A549 (cell line): ENCODE measurements around the gene NUDT14.

Experiments used
- ESRRA ChIP-seq: fragments of 150-350 bp; IDR thresholded peaks from 2 replicates; pipeline ENCODE4 v1.6.1; 2014; ENCODE audit warnings: mild to moderate bottlenecking, low read length, borderline replicate concordance
- HOXB5 ChIP-seq: fragments of 250-450 bp; sonication (Bioruptor Pico); IDR thresholded peaks from 2 replicates; pipeline ENCODE4 v1.5.0; 2020; ENCODE audit warnings: mild to moderate bottlenecking, moderate library complexity
- MYC ChIP-seq: IDR thresholded peaks from 2 replicates; pipeline ENCODE4 v1.6.1; 2012; ENCODE audit warnings: mild to moderate bottlenecking, inconsistent platforms, low read length, improper control_type of control experiment, borderline replicate concordance
- NPAS2 ChIP-seq: fragments of 250-450 bp; sonication (Bioruptor Pico); IDR thresholded peaks from 2 replicates; pipeline ENCODE4 v1.8.0; 2022; ENCODE audit warnings: mild to moderate bottlenecking, moderate library complexity, borderline replicate concordance
- PHF8 ChIP-seq: fragments of 200-600 bp; sonication (generic); IDR thresholded peaks from 2 replicates; pipeline ENCODE4 v1.6.1; 2016; ENCODE audit warnings: low read depth, mild to moderate bottlenecking, antibody characterized with exemption, moderate library complexity, borderline replicate concordance
- POLR2A ChIP-seq: IDR thresholded peaks from 2 replicates; pipeline ENCODE4 v1.6.1; 2012; ENCODE audit warnings: mild to moderate bottlenecking, low read length
- RAD21 ChIP-seq, 2 experiments: fragments of >200 bp in 1 of 2; sonication (Bioruptor Twin) in 1 of 2; formaldehyde crosslinking in 1 of 2; IDR thresholded peaks in 1 of 2; conservative IDR thresholded peaks in 1 of 2; 2 replicates in 1 of 2; 3 replicates in 1 of 2; pipeline ENCODE4 v1.6.1; 2012 to 2018; ENCODE audit warnings: inconsistent platforms in 1 of 2
- TF ChIP-seq, protein P1 (sequence below): fragments of >200 bp; sonication (Bioruptor Twin); formaldehyde crosslinking; IDR thresholded peaks from 3 replicates; pipeline ENCODE4 v1.5.1; 2016

DNA sequence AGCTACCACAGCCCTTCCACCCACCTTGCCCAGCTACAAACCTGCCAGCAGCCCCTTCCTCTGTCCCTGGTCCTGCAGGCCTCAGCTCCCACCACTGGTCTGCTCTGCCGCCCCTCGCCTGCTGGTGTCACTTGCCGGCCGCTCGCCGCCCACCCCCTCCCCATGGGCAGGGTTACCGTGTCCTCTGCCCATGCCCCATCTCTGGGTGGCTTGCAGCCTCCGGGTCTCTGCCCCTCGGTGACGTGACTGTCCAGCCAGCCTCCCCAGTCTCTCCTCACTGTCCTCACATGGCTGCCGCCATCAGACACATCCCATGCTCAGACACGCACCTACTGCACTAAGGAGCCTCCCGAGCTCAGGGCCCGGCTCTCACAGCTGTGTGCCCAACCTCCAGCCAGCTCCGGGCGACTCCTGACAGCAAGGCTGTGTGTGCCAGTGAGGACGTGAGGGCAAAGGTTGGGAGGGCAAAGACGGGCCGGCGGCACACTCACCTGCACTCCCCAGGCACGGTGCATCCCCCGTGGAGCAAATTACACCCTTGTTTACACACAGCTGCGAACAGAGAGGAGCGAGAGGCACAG is 26.0 kb downstream of the NUDT14 start:
- TF ChIP-seq RAD21 (conservative IDR thresholded peaks at IDR 0.05 in 1 of 2, IDR thresholded peaks at IDR 0.05 in 1 of 2) (no peak), NPAS2 (CRISPR knock-in tag) (no peak), MYC (no peak), POLR2A (no peak), HOXB5 (CRISPR knock-in tag) (no peak), ESRRA (no peak), PHF8 (no peak)
- TF ChIP-seq, protein P1, sequence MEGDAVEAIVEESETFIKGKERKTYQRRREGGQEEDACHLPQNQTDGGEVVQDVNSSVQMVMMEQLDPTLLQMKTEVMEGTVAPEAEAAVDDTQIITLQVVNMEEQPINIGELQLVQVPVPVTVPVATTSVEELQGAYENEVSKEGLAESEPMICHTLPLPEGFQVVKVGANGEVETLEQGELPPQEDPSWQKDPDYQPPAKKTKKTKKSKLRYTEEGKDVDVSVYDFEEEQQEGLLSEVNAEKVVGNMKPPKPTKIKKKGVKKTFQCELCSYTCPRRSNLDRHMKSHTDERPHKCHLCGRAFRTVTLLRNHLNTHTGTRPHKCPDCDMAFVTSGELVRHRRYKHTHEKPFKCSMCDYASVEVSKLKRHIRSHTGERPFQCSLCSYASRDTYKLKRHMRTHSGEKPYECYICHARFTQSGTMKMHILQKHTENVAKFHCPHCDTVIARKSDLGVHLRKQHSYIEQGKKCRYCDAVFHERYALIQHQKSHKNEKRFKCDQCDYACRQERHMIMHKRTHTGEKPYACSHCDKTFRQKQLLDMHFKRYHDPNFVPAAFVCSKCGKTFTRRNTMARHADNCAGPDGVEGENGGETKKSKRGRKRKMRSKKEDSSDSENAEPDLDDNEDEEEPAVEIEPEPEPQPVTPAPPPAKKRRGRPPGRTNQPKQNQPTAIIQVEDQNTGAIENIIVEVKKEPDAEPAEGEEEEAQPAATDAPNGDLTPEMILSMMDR: no peak
